Hepatic stellate cell (primary cell): ENCODE data around the gene MICAL3.

ENCODE experiments used
- DNase-seq: peaks from one replicate; pipeline ENCODE4 v3.0.0; 2011; ENCODE audit warnings: low spot score

Gene MICAL3

DNA sequence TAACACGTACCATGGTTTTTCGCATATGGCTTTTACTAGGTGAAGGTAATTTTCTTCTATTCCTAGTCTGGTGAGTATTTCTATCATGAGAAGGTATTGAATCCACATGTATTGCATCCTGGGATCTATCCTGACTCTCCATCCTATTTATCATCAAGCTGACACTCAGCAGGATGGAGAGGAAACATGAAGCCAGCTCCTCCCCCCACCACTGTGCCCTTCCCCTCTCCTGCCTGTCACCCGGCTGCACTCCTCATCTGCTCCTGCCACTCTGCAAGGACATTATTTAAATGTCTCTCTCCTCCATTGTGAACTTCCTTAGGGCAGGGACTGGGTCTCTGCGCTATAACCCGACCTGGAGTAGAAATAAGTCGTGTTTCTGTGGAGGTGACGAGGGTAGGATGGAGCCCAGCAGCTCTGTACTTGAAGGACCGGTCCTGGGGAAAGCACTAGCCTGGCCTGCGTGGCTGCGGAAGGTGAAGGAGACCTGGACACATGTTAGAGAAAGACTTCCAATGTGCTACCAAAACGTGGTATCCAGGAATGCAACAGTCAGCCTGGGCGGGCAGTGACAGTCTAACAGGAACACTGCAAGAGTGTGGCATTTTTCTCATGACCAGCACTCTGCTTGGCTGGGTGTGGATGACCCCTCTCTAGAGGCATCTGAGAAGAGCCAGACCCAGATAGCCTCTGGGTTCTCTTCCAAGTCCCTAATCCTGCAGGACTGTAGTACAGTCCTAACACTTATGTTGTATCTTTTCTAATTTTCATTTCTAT lies 111.2 kb downstream of the MICAL3 start:
- no peak for DNase-seq

GRCh38 chr22:17911887-17912286 lies 112.5 kb downstream of the MICAL3 start:
- no peak for DNase-seq

- no peak for DNase-seq
Observed at GRCh38 chr22:17911312-17911705, 113.1 kb downstream of the MICAL3 start.

- DNase-seq: peak; percentile 90
Observed at GRCh38 chr22:17910561-17911311, 113.6 kb downstream of the MICAL3 start.

- no peak for DNase-seq
Observed at GRCh38 chr22:17907748-17908051, 116.7 kb downstream of the MICAL3 start.

DNA sequence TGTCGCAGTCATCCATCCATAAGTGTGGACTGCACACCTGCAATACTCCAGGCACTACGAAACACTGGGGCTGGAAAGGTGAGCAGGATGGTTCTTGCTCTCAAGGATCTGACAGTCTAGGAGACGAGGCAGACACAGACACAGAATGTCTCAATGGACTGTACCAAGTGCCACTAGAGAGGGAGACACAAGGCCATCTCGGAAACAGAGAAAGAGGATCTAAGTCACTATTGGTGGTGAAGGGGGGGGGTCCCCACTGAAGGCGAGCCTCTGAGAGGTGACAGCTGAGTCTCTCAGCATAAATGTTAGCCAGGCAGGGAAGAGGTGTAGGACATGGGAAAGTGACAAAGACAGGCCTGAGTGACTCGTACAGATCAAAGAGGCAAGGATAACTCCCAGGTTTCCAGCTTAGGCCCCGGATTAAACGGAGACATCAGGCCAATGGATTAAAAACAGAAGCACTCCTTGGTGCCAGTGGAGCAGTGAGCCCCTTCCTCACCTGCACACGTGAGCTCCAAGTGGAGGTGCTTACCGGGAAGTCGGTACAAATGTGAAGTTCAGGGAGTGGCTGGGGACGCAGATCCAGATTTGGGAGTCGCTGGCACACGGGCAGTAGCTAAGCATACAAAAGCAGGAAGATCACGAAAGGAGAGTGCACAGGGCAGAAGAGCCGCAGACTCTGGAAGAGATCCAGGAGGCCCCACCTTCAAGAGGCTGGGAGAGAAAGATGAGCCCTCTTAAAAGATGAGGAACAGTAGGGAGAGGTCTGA lies 117.2 kb downstream of the MICAL3 start:
- DNase-seq: no peak

GRCh38 chr22:17905445-17905844 lies 118.9 kb downstream of the MICAL3 start:
- no peak for DNase-seq

- no peak for DNase-seq
Observed at GRCh38 chr22:17903564-17904295, 120.6 kb downstream of the MICAL3 start.

GRCh38 chr22:17902960-17903359 lies 121.4 kb downstream of the MICAL3 start:
- DNase-seq: no peak

- DNase-seq: no peak
Observed at GRCh38 chr22:17898375-17898774, 126.0 kb downstream of the MICAL3 start.

- DNase-seq: no peak
Observed at GRCh38 chr22:17897858-17898257, 126.5 kb downstream of the MICAL3 start.

DNA sequence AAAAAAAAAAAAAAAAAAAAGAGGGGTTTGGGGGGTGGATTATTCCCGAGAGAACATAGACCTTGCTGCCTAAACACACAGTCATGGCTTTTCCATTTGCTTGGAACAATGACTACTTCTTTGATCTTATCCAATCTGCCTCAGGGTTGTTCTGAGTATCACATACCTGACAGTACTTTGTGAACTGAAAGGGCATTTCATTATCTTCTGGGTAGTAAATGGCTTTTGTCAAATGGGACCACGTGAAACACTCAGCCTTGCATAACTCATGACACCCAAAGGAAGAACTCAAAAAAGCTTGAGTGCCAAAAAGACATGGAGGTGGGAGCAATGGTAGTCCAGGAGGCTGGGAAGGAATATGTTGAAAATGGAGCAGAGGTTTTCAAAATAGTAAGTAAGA lies 126.9 kb downstream of the MICAL3 start:
- no peak for DNase-seq

GRCh38 chr22:17896586-17896985 lies 127.8 kb downstream of the MICAL3 start:
- no peak for DNase-seq

- no peak for DNase-seq
Observed at GRCh38 chr22:17893900-17894535, 130.3 kb downstream of the MICAL3 start.

- no peak for DNase-seq
Observed at GRCh38 chr22:17892376-17892775, 132.0 kb downstream of the MICAL3 start.

DNA sequence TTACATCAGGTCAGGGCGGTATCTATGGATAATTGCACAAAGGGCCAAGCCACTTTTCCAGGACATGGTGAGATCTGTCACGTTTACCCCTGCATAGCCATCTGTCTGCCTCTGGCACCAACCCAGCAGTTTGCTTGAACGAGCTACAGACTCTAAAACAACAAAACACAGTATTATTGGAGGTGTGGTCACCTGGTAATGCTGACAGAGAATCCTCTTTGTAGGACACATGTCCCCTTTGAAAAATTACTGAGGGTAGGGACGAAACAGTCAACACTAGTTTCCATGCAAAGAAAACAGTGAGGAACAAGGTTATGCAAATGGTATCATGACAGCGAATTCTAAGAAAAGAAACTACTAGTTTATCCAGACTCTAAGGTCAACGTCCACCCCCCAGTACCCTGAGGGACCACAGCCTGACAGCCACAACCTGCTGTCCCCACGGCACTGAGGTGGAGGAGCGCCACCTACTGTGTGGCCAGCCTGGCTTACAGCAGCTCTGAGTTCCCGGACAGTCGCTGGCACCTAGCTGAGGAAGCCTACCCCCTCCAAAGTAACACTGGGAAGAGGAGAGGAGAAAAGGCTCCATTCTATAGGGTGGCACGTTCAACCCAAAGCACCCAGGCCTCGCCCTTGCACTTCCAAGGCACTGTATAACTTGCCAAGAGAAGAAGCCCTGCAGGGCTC lies 132.7 kb downstream of the MICAL3 start:
- DNase-seq: no peak

DNA sequence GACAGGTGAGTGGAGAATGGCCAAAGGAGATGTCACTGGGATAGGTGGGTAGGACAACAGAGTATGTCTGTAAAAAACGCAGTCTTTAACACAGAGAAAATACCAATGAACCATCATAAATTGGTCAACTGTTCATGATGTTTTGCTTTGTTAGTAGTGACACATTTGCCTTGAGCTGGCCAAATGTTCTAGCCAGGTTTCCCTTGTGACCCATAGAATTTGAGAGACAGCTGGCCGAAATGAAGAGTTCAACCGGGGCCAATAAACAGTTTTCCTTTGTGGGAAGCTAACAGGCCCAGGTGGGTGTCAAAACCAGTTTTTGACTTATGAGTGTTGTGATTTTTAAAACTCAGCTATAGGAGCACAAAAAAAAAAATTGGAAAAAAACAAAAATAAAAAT lies 133.5 kb downstream of the MICAL3 start:
- DNase-seq: no peak

- DNase-seq: no peak
Observed at GRCh38 chr22:17890245-17890671, 134.1 kb downstream of the MICAL3 start.

DNA sequence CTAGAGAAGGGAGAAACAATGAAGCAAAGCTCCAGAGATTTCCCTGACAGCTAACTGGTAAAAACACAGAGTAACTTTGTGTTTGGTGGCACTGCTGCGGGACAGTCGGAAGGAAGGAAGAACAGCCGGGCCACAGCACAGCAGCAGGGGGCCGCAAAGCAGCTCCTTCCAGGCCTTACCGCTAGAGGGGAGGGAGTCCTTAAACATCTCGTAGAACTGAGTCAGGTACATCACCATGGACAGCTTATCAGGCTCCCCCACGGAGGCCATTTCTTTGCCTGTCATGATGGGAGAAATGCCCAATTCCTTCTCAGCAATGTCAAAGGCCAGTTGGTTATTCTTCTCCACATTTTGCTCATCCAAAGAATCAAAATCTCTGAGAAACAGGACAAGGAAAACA lies 135.5 kb downstream of the MICAL3 start:
- DNase-seq: no peak

DNA sequence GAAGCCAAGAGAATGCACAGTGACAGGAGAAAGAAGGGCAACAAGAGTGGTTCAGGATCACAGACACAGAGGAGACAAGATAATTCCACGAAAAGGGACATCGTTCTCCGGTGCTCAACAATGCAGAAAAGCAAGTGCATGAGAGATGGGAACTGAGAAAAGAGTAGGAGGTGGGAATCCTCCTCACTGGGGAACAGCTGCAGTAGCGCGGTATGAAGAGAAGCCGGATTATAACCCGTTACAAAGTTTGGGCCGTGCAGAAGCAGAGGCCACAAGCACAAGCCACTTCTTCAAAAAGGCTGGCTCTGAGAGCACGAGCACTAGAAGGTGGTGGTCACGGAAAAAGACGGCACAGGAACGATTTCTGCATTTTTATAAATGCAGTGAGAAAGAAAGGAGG lies 135.9 kb downstream of the MICAL3 start:
- no peak for DNase-seq

- no peak for DNase-seq
Observed at GRCh38 chr22:17884893-17885292, 139.5 kb downstream of the MICAL3 start.
